Testis (tissue), 3 donors: ENCODE results near the gene PTPN3. TPM values are rescaled to one million over a fixed set of nuclear protein-coding genes. Genes with fewer than 3 reads are reported as not detected.
A peak's percentile ranks its signal among the peaks of the same experiment; 100 is the strongest.

Experiments used
- DNase-seq: peaks from one replicate; pipeline ENCODE4 v3.0.0-alpha.2; 2019
- H3K27ac ChIP-seq, 2 donors: fragments of 200-600 bp; sonication (generic); one replicate each; pipeline ENCODE4 v1.5.1; 2019
- H3K27me3 ChIP-seq: fragments of 200-600 bp; sonication (generic); one replicate; pipeline ENCODE4 v1.5.1; 2019
- H3K36me3 ChIP-seq: fragments of 200-600 bp; sonication (generic); one replicate; pipeline ENCODE4 v1.5.1; 2017; ENCODE audit warnings: low read depth; ENCODE audit errors: missing control alignments
- H3K4me1 ChIP-seq: fragments of 200-600 bp; sonication (generic); one replicate; pipeline ENCODE4 v1.5.1; 2019
- H3K4me3 ChIP-seq, 2 donors: fragments of 200-600 bp; sonication (generic); one replicate each; pipeline ENCODE4 v1.5.1; 2017 to 2019
- H3K9me3 ChIP-seq: fragments of 200-600 bp; sonication (generic); one replicate; pipeline ENCODE4 v1.5.1; 2017
- POLR2A ChIP-seq: fragments of 450-650 bp; IDR thresholded peaks from one replicate; pipeline ENCODE4 v1.6.1; 2017; ENCODE audit warnings: antibody characterized with exemption, mild to moderate bottlenecking, moderate library complexity
- WGBS, 2 donors: methylation state at CpG; one replicate each; pipeline ENCODE4 v1.1.5; 2018; 5-methylcytosine and 5-hydroxymethylcytosine counted together
- intact Hi-C: fragments of 100-400 bp; cut with DNase I; formaldehyde crosslinking; loops from one replicate; pipeline ENCODE4 v1.15.1; 2023; ENCODE audit warnings: low total_unique reads
- polyA plus RNA-seq: library from polyadenylated mRNA; stranded (reverse); fragments of 350-450 nt; fragmentation: Illumina TruSeq; extraction: RNeasy Lipid Tissue Mini Kit (QIAGEN cat#74804); gene quantifications from one replicate; pipeline ENCODE4 v1.2.3, GENCODE V29; 2014; ENCODE audit warnings: low read depth, low replicate concordance; ENCODE audit not compliant: insufficient read depth
- total RNA-seq, 2 donors: library from RNA; depleted of rRNA; stranded (reverse); fragments of >200 nt; gene quantifications; one replicate each; pipeline ENCODE4 v1.2.3, GENCODE V29; 2016
- TF ChIP-seq, protein P1 (sequence below), 3 experiments: fragments of 450-650 bp in 2 of 3; fragments of 200-600 bp in 1 of 3; sonication (generic) in 1 of 3; IDR thresholded peaks; one replicate each; pipeline ENCODE4 v1.5.1; 2016 to 2019; ENCODE audit warnings: antibody characterized with exemption in 3 of 3, mild to moderate bottlenecking in 2 of 3, moderate library complexity in 1 of 3

PTPN3 gene
- total and polyA plus RNA-seq, 3 donors from 2014 or later = 6.6 to 8.1 (median 7.0) TPM

DNA sequence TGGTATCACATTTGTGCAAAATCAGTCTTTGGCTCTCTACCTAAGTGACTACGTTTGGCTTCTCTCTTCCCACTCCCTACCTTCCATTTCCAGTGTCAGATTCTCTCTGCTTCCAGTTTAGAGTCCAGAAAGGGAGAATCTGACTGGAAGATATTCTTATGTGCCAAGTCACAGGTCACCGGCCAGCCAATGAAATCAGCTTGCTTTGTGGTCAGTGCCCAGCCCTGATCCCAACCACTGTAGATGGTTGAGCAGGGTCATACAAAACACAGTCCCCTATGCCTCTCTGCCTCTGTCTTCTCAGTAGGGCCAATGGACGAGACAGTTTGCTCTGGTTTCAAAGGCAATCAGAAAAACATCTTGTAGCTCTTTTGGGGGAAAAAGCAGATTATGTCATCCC is 161.7 kb downstream of the PTPN3 start:
- Histone ChIP-seq H3K27ac (no peak overlapping the region), H3K4me3 (no peak overlapping the region), H3K4me1 (peaks cover 1% of the 10 kb centered on the region), H3K36me3 (no peaks in the 10 kb centered on the region), H3K9me3 (no peaks in the 10 kb centered on the region), H3K27me3 (no peaks in the 10 kb centered on the region)
- intact Hi-C loops = no loop called here
- no peak for TF ChIP-seq POLR2A
- TF ChIP-seq, protein P1, sequence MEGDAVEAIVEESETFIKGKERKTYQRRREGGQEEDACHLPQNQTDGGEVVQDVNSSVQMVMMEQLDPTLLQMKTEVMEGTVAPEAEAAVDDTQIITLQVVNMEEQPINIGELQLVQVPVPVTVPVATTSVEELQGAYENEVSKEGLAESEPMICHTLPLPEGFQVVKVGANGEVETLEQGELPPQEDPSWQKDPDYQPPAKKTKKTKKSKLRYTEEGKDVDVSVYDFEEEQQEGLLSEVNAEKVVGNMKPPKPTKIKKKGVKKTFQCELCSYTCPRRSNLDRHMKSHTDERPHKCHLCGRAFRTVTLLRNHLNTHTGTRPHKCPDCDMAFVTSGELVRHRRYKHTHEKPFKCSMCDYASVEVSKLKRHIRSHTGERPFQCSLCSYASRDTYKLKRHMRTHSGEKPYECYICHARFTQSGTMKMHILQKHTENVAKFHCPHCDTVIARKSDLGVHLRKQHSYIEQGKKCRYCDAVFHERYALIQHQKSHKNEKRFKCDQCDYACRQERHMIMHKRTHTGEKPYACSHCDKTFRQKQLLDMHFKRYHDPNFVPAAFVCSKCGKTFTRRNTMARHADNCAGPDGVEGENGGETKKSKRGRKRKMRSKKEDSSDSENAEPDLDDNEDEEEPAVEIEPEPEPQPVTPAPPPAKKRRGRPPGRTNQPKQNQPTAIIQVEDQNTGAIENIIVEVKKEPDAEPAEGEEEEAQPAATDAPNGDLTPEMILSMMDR (IDR thresholded peaks at IDR 0.05) = no peak
- no peak for DNase-seq
- WGBS, 2 donors = 92% methylated on average over 3 of the region's 3 CpGs

DNA sequence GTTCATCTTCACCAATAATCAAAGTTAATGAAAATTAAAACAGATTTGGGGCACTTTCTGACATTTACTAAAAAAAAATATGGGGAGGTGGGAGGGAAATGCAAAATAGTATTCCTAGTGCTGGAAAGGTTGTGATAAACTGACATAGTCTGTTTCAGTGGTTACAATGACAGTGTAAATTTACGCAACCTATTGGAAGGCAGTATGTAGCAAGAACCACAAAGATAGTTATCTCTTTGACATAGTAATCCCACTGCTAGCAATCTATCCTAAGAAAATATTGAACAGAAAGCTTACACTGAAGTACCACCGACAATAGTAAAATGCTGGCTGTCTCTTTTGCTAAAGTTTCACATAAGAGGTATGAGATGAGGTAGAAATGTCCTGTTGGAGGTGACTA is 162.2 kb downstream of the PTPN3 start:
- Histone ChIP-seq H3K27me3 (no peaks in the 10 kb centered on the region), H3K4me1 (peaks cover 6% of the 10 kb centered on the region), H3K27ac (no peak overlapping the region), H3K36me3 (no peaks in the 10 kb centered on the region), H3K4me3 (no peak overlapping the region), H3K9me3 (no peaks in the 10 kb centered on the region)
- intact Hi-C loops = no loop called here
- no peak for TF ChIP-seq POLR2A
- TF ChIP-seq, protein P1 (IDR thresholded peaks at IDR 0.05) = no peak
- WGBS, 2 donors = 84 to 92% methylated on average over 2 of the region's 2 CpGs
- no peak for DNase-seq

DNA sequence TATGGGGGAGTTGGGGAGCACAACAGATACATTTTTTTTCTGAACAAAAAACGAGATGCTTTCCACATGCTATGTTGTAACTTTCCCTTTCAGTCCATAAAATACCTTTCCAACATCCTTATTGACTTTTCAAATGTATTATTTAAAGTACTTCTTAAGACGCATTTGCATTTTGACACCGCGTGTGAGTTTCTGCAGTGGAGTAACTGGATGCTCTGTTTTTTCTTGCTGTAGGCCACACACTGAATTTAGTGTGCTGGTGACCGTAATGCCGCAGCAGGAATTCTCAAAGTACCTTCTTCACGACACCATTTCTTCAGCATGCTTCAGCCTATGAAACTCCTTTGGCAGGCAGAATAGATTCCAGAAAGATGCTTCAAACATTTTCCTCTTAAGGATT is 163.0 kb downstream of the PTPN3 start:
- no peaks in the 10 kb centered on the region for H3K36me3 ChIP-seq
- peaks cover 7% of the 10 kb centered on the region for H3K4me1 ChIP-seq
- intact Hi-C loops = no loop called here
- H3K4me3 ChIP-seq = no peak overlapping the region
- no peak for DNase-seq
- WGBS, 2 donors = 77 to 82% methylated on average over 7 of the region's 7 CpGs
- H3K9me3 ChIP-seq = no peaks in the 10 kb centered on the region
- H3K27me3 ChIP-seq = no peaks in the 10 kb centered on the region
- TF ChIP-seq POLR2A = no peak
- no peak overlapping the region for H3K27ac ChIP-seq

DNA sequence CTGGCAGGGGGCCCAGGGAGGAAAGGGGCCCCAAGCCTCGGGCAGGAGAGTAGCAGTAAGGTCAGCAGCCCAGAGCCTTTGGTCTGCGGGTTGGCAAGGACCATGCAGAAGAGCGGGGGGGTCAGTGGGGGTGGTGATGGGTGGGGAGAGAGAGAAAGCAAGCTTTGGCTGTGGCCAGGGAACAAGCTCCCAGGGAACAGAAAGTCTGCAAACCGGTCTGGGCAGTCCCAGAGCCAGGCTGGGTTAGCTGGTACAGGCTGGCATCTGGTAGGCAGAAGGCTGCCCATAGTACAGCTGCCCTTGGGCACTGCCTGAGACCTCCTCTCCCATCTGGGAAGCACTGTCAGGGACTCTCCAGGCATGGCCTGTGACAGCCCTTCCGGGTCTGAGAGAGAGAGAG is 166.8 kb downstream of the PTPN3 start:
- Histone ChIP-seq H3K36me3 (no peaks in the 10 kb centered on the region), H3K9me3 (no peaks in the 10 kb centered on the region), H3K4me3 (no peak overlapping the region), H3K27ac (no peak overlapping the region), H3K27me3 (no peaks in the 10 kb centered on the region), H3K4me1 (peaks cover 13% of the 10 kb centered on the region)
- peak; percentile 28 for DNase-seq
- WGBS, 2 donors = 41 to 60% methylated on average over 4 to 5 of the region's 5 CpGs
- intact Hi-C loops = no loop called here
- TF ChIP-seq POLR2A = no peak
- TF ChIP-seq, protein P1 (IDR thresholded peaks at IDR 0.05) = no peak

DNA sequence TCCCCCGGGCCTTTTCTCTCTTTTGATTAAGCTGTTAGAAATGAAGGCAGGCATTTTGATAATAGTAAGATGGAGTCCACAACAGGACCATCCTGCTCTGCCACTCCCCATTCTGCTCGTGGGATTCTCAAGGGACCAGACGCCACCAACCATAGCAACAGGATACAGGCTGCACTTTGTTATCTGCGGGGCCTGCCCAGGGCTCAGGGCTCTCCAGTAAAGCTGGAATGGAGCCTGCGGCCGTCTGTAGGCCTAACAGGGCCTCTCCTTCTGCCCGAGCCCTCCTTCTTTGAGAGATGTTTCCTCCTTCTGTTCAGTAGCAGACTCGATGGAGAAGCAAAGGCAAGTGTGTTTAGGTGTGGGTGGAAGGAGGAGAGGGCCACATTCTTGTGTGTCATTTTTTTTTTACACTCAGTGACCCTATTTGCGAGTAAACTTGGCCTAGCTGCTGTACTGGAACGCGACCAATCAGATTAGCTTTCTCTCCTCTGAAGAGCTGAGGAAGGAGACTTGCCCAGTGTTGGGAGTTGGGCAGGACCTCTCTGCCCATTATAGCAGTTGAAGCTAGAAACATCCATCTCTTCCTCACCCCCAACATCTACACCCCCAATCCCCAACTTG is 168.4 kb downstream of the PTPN3 start:
- TF ChIP-seq POLR2A = no peak
- TF ChIP-seq, protein P1 (IDR thresholded peaks at IDR 0.05) = no peak
- Histone ChIP-seq H3K27me3 (no peaks in the 10 kb centered on the region), H3K9me3 (no peaks in the 10 kb centered on the region), H3K4me1 (peaks cover 13% of the 10 kb centered on the region), H3K4me3 (no peak overlapping the region), H3K36me3 (no peaks in the 10 kb centered on the region), H3K27ac (no peak overlapping the region)
- no peak for DNase-seq
- intact Hi-C loops = no loop called here
- 45 to 60% methylated on average over 11 of the region's 11 CpGs for WGBS, 2 donors
